ENCODE results near the gene LRMDA. TPM values are rescaled to one million over a fixed set of nuclear protein-coding genes. Genes with fewer than 3 reads are reported as not detected.

The LRMDA gene
- total and polyA plus RNA-seq, 2 of the 13 experiments (the other 11 are each of a cell fraction or from before 2014, with no cell fraction given), result 13.4 to 22.0 TPM

- TF ChIP-seq TFAP4 (IDR thresholded peaks at IDR 0.05; ENCODE audit: borderline replicate concordance, low read depth) (no peak), EP300 (IDR thresholded peaks at IDR 0.05; ENCODE audit: low read depth in 2 of 2, low read length in 2 of 2) (no peak), EP300 (CRISPR knock-in tag; IDR thresholded peaks at IDR 0.05; ENCODE audit: borderline replicate concordance) (no peak), ZNF644 (CRISPR knock-in tag; IDR thresholded peaks at IDR 0.05; ENCODE audit: low read depth) (no peak), MYPOP (CRISPR knock-in tag; IDR thresholded peaks at IDR 0.05) (no peak)
Observed at GRCh38 chr10:75883081-75884072, 452.0 kb downstream of the LRMDA start (continued).

- CTCF ChIA-PET (ENCODE audit: low intra/inter-chr PET ratio, low total read pairs), result no interaction called here
- no TSS peak for BruUV-seq (replicated peaks)
- TF ChIP-seq ZNF260 (CRISPR knock-in tag; IDR thresholded peaks at IDR 0.05; ENCODE audit: borderline replicate concordance, low read depth) (no peak), ZNF687 (CRISPR knock-in tag; IDR thresholded peaks at IDR 0.05) (peak; percentile 28; the same call in 1 of the 2 replicates), ZBTB7A (CRISPR knock-in tag; IDR thresholded peaks at IDR 0.05) (no peak), SSRP1 (CRISPR knock-in tag; IDR thresholded peaks at IDR 0.05) (no peak), ZNF263 (CRISPR knock-in tag; IDR thresholded peaks at IDR 0.05) (peak; percentile 76), NCOA1 (CRISPR knock-in tag; IDR thresholded peaks at IDR 0.05) (no peak), SP5 (CRISPR knock-in tag; IDR thresholded peaks at IDR 0.05; ENCODE audit: borderline replicate concordance, low read depth) (no peak), ZKSCAN5 (CRISPR knock-in tag; IDR thresholded peaks at IDR 0.05) (no peak), AGO1 (IDR thresholded peaks at IDR 0.05; ENCODE audit: low read depth, low read length, poor library complexity, severe bottlenecking) (no peak)
Observed at GRCh38 chr10:75884808-75885207, 453.4 kb downstream of the LRMDA start.

More at GRCh38 chr10:75884808-75885207, 453.4 kb downstream of the LRMDA start:
- no peak overlapping the region for H3K4me3 ChIP-seq (replicated peaks in 1 of 3; ENCODE audit: insufficient read depth in 1 of 3, low read depth in 2 of 3, low read length in 3 of 3)
- ATAC-seq (no peak), DNase-seq (ENCODE audit: low spot score) (no peak), FAIRE-seq (no peak)
- H3K27me3 ChIP-seq (ENCODE audit: control insufficient read depth in 1 of 2, insufficient read depth in 2 of 2, low read length in 2 of 2), result no peaks in the 10 kb centered on the region
- no peak overlapping the region for H3K4me2 ChIP-seq (ENCODE audit: low read depth, low read length)
- intact Hi-C loops (cut with micrococcal nuclease; ENCODE audit: unreplicated experiment) (no loop called here), in situ Hi-C loops (cut with HindIII; ENCODE audit: extremely low pct_ligation_motif_present, low pct_unique_long_range_greater_than_20kb) (no loop called here)
- no peaks in the 10 kb centered on the region for H4K20me1 ChIP-seq (ENCODE audit: insufficient read depth, low read length)
- H3K36me3 ChIP-seq (replicated peaks in 1 of 2; ENCODE audit: control insufficient read depth in 1 of 2, insufficient read depth in 2 of 2, low read length in 2 of 2), result no peaks in the 10 kb centered on the region
- H3K9me3 ChIP-seq (ENCODE audit: low read length), result no peaks in the 10 kb centered on the region
- H3K79me2 ChIP-seq (ENCODE audit: insufficient read depth, low read length), result no peaks in the 10 kb centered on the region
- WGBS (ENCODE audit: low lambda C conversion rate), result 91% methylated on average over 4 of the region's 5 CpGs
- H2AFZ ChIP-seq (ENCODE audit: low read length), result no peak overlapping the region
- no peak overlapping the region for H3K9ac ChIP-seq (ENCODE audit: insufficient read depth, low read depth, low read length)
- no peak overlapping the region for H3K27ac ChIP-seq (ENCODE audit: extremely low read length, insufficient read depth, low read length)
- peaks cover 9% of the 10 kb centered on the region for H3K4me1 ChIP-seq (ENCODE audit: insufficient read depth, low read length)
- POLR2A ChIA-PET, result no interaction called here

All from HepG2 (cell line).